MM.1S (cell line): ENCODE results near the gene NAB2.

Experiments used
- DNase-seq: peaks from one replicate; pipeline ENCODE4 v3.0.0-alpha.2; 2015
- H2AFZ ChIP-seq: fragments of 300-600 bp; sonication (generic); 2 replicates; pipeline ENCODE4 v1.6.0; 2016; ENCODE audit warnings: antibody characterized with exemption, low read length
- H3F3A ChIP-seq: fragments of 300-600 bp; sonication (generic); 2 replicates; pipeline ENCODE4 v1.6.1; 2016; ENCODE audit warnings: mild to moderate bottlenecking, antibody characterized with exemption, low read length, moderate library complexity, mixed read lengths; ENCODE audit not compliant: insufficient read depth
- H3K27ac ChIP-seq: fragments of 300-600 bp; sonication (generic); 2 replicates; pipeline ENCODE4 v1.5.1; 2016; ENCODE audit warnings: mild to moderate bottlenecking, low read length
- H3K27me3 ChIP-seq: fragments of 300-600 bp; sonication (generic); replicated peaks from 2 replicates; pipeline ENCODE4 v1.6.0; 2016; ENCODE audit warnings: low read length; ENCODE audit not compliant: insufficient read depth
- H3K36me3 ChIP-seq: fragments of 300-600 bp; sonication (generic); replicated peaks from 2 replicates; pipeline ENCODE4 v1.6.1; 2016; ENCODE audit warnings: mild to moderate bottlenecking, low read length, mixed read lengths; ENCODE audit not compliant: insufficient read depth
- H3K4me1 ChIP-seq: fragments of 300-600 bp; sonication (generic); 2 replicates; pipeline ENCODE4 v1.6.1; 2016; ENCODE audit warnings: low read length, mixed read lengths
- H3K4me2 ChIP-seq: fragments of 300-600 bp; sonication (generic); 2 replicates; pipeline ENCODE4 v1.6.0; 2016; ENCODE audit warnings: low read depth, low read length
- H3K4me3 ChIP-seq: fragments of 300-600 bp; sonication (generic); 2 replicates; pipeline ENCODE4 v1.5.1; 2016; ENCODE audit warnings: low read length, mixed read lengths
- H3K79me2 ChIP-seq: fragments of 300-600 bp; sonication (generic); 2 replicates; pipeline ENCODE4 v1.6.1; 2016; ENCODE audit warnings: mixed run types, low read length, mixed read lengths
- H3K9ac ChIP-seq: fragments of 300-600 bp; sonication (generic); 2 replicates; pipeline ENCODE4 v1.6.1; 2016; ENCODE audit warnings: low read length, mixed read lengths
- H3K9me2 ChIP-seq: fragments of 300-600 bp; sonication (generic); replicated peaks from 2 replicates; pipeline ENCODE4 v1.6.1; 2016; ENCODE audit warnings: mild to moderate bottlenecking, low read length, mixed read lengths; ENCODE audit not compliant: insufficient read depth
- H3K9me3 ChIP-seq: fragments of 300-600 bp; sonication (generic); replicated peaks from 2 replicates; pipeline ENCODE4 v1.6.1; 2016; ENCODE audit warnings: mild to moderate bottlenecking, low read length, mixed read lengths; ENCODE audit not compliant: insufficient read depth
- H4K20me1 ChIP-seq: fragments of 300-600 bp; sonication (generic); 2 replicates; pipeline ENCODE4 v1.6.1; 2016; ENCODE audit warnings: mild to moderate bottlenecking, low read length, moderate library complexity, mixed read lengths; ENCODE audit not compliant: insufficient read depth
- CTCF ChIP-seq: fragments of 300-600 bp; sonication (generic); IDR thresholded peaks from 2 replicates; pipeline ENCODE4 v1.5.1; 2016; ENCODE audit warnings: antibody characterized with exemption, low read length, mixed read lengths
- EZH2 ChIP-seq: fragments of 300-600 bp; sonication (generic); optimal IDR thresholded peaks from 2 replicates; pipeline ENCODE3; 2017; ENCODE audit warnings: low read depth, mild to moderate bottlenecking, antibody characterized with exemption, low read length, mixed read lengths
- EZH2phosphoT487 ChIP-seq: fragments of 300-600 bp; sonication (generic); IDR thresholded peaks from 2 replicates; pipeline ENCODE4 v1.6.1; 2018; ENCODE audit warnings: antibody characterized with exemption, low read length

NAB2 gene

DNA sequence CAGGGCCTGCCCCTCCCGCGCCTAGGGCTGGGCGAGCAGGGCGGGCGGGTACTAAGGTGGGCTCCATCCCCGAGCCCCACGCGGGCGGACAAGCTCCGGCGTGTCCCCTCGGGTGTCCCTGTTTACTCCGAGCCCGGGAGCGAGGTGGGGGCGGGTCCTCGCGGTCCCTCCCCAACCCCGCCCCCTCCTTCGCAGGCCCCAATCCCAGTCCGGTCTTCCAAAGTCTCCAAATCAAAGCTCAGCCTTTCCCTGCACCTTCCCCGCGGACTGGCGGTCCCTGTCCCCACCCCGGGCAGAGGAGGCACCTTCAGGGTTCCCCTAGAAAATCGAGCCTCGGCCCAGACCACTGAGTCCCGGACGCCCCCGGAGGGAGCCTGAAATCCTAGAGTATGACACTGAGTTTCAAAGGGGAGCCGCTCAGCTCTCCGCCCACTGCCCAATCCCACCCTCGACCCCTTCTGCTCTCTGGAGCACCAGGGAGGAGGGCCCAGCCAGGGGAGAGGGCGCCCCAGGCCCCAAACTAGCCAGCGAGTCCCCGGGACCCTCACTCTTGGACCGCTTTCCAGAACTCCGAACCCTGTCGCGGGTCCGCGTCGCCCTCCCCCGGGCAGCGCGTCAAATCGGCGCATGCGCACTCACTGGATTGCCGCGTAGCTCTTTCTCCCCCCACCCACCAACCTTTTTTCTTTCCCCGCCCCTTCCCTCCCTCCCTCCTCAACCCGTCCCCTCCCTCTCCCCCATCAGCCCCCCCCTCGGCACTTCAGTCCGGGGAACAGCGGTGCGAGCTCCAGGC lies 39.0 kb downstream of the NAB2 start, which contains the start of gene LRP1:
TSS of gene LRP1 (plus strand) at position 758 of the 793 bp plus-strand sequence. CDS start 482 bp downstream, outside the sequence.
- Histone ChIP-seq H2AFZ (peak within 1 kb of the TSS; percentile 77), H3K27me3 (peaks cover 39% of the 10 kb centered on the region), H3K4me1 (peaks cover 9% of the 10 kb centered on the region; the same call in 1 of the 2 replicates), H3K36me3 (no peaks in the 10 kb centered on the region), H3K9me3 (no peaks in the 10 kb centered on the region), H3K9ac (peak within 1 kb of the TSS; percentile 29; the same call in 1 of the 2 replicates), H3K27ac (no peak within 1 kb of the TSS), H3K79me2 (no peaks in the 10 kb centered on the region), H3K4me2 (peak within 1 kb of the TSS; percentile 79), H3F3A (no peaks in the 10 kb centered on the region), H3K9me2 (no peaks in the 10 kb centered on the region), H4K20me1 (no peaks in the 10 kb centered on the region), H3K4me3 (peak within 1 kb of the TSS; percentile 75)
- DNase-seq: peak; percentile 62
- TF ChIP-seq EZH2phosphoT487 (no peak), EZH2 (no peak)

GRCh38 chr12:57128519-57129247 lies 39.8 kb downstream of the NAB2 start:
- Histone ChIP-seq H3K9ac (no peak overlapping the region), H3K27ac (no peak overlapping the region)

DNA sequence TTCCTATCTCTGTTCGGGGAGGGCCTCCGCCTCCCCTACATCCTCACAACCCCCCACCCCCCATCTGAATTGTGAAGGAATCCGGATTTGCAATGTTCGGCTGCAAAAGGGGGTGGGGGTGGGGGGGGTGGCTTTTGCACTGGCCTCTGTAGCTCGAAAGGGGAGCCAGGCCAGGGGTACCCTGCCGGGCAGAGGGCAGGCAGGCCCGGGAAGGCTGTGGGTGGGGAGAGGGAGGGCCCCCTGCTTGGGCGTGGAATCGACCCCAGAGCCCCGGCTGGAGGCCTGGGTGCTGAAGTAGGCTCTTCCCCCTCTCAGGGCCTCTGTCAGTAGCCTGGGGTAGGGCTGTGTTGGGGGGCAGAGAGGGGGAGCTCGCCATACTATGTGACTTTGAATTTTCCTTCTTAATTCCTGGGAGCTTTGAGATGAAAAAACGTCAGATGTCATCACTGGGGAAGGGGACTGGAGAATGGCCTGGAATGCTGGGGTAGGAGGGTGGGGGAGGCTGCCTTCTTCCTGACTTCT lies 40.5 kb downstream of the NAB2 start:
- H3K9me2 ChIP-seq: no peaks in the 10 kb centered on the region
- H3K36me3 ChIP-seq: no peaks in the 10 kb centered on the region
- no peaks in the 10 kb centered on the region for H3K9me3 ChIP-seq
- no peak overlapping the region for H3K4me3 ChIP-seq
- no peaks in the 10 kb centered on the region for H3K79me2 ChIP-seq
- TF ChIP-seq EZH2 (no peak), EZH2phosphoT487 (no peak), CTCF (no peak)
- no peak overlapping the region for H3K27ac ChIP-seq
- DNase-seq: no peak
- H3K4me1 ChIP-seq: peaks cover 9% of the 10 kb centered on the region; the same call in 1 of the 2 replicates
- no peak overlapping the region for H3K4me2 ChIP-seq
- peaks cover 34% of the 10 kb centered on the region for H3K27me3 ChIP-seq
- H3F3A ChIP-seq: no peaks in the 10 kb centered on the region
- no peaks in the 10 kb centered on the region for H4K20me1 ChIP-seq
- H3K9ac ChIP-seq: no peak overlapping the region
- no peak overlapping the region for H2AFZ ChIP-seq

More at GRCh38 chr12:57128519-57129247, 39.8 kb downstream of the NAB2 start:
- Histone ChIP-seq H3K9me3 (no peaks in the 10 kb centered on the region), H2AFZ (no peak overlapping the region), H3K9me2 (no peaks in the 10 kb centered on the region), H3K27me3 (peaks cover 36% of the 10 kb centered on the region), H3K4me2 (no peak overlapping the region), H3K4me3 (peak overlapping the region; percentile 75; the same call in 1 of the 2 replicates), H3F3A (no peaks in the 10 kb centered on the region), H3K79me2 (no peaks in the 10 kb centered on the region), H4K20me1 (no peaks in the 10 kb centered on the region), H3K4me1 (peaks cover 9% of the 10 kb centered on the region; the same call in 1 of the 2 replicates), H3K36me3 (no peaks in the 10 kb centered on the region)
- TF ChIP-seq EZH2 (no peak), EZH2phosphoT487 (no peak), CTCF (no peak)
- no peak for DNase-seq
